ENCODE results near the gene BBLN.
A peak's percentile ranks its signal among the peaks of the same experiment; 100 is the strongest.

BBLN gene

DNA sequence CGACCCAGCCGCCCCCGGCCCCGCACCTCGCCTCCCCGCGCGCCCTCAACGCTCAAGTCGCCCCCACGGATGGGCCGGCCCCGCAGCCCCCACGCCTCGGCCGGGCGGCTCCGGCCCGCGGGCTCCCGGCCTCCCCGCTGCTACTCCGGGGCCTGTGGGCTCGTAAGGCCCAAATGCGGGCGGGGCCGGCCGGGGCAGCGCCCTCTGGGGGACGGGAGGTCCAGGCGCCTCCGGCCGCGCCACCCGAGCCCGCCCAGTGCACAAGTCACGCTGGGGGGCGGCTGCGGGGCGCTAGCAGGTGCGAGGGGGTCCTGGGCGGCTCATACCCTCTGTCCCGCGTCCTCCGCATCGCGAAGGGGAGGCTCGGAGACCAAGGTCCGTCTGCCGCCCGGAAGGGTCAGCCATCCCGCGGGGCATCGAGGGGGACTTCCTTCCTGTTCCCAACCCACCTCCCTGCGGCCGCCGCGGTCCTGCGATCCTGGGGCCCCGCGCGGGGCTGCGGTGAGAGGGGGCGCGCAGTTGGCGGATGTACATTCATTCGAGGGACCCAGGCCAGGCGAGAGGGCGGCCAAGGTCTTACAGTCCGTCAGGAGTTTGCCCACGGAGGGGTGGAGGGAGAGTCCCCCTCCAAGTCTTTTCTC, 31.5 kb downstream of the BBLN start, which contains the start of gene CIZ1:
CIZ1 (minus strand) TSS at position 167 of the 641 bp plus-strand sequence. CDS start 715 bp downstream, outside the sequence.
- Histone ChIP-seq H3K9me3 (ENCODE audit: control insufficient read depth, low read length) (no peaks in the 10 kb centered on the region), H3K4me3 (ENCODE audit: insufficient read depth, low read depth, low read length) (peak within 1 kb of the TSS; percentile 91), H3K36me3 (ENCODE audit: control insufficient read depth, insufficient read depth, low read length) (peaks cover 17% of the 10 kb centered on the region), H3K27ac (ENCODE audit: insufficient read depth, low read depth, low read length, poor library complexity, severe bottlenecking) (no peak within 1 kb of the TSS), H3K27me3 (ENCODE audit: control insufficient read depth, insufficient read depth, low read length, poor library complexity, severe bottlenecking) (no peaks in the 10 kb centered on the region), H3K4me1 (ENCODE audit: control insufficient read depth, insufficient read depth, low read length) (peaks cover 7% of the 10 kb centered on the region)
- 0% methylated on average over 71 of the region's 71 CpGs for WGBS, 2 experiments

DNA sequence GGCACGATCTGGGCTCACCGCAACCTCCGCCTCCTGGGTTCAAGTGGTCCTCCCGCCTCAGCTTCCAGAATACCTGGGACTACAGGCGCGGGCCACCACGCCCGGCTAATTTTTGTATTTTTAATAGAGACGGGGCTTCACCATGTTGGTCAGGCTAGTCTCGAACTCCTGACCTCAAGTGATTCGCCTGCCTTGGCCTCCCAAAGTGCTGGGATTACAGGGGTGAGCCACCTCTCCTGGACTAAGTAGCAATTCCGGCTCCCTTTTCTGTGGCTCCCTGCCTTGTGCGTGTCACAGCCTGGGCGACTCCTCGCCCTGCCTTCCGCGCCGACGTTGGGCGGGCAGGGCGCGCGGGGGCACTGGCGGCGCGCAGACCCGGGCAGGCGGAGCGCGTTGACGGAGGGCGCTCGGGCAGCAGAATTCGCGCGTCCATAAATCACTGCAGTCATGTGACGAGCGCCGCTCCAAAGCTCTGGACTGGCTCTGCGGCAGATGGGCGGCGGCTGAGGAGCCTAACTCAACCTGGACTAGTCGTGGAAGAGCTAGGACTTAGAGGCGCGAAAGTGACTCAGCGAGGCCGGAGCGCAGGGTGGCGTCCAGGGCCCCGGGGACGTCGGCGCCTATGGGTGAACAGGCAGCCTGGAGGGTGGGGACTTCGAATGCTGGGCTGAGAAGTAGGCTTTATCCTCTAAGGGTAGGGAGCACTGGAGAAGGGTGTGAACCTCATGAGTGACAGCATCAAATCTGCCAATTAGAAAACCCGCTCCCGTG, 32.7 kb downstream of the BBLN start:
- Histone ChIP-seq H3K4me3 (ENCODE audit: insufficient read depth, low read depth, low read length) (no peak overlapping the region), H3K4me1 (ENCODE audit: control insufficient read depth, insufficient read depth, low read length) (peaks cover 7% of the 10 kb centered on the region), H3K9me3 (ENCODE audit: control insufficient read depth, low read length) (no peaks in the 10 kb centered on the region), H3K36me3 (ENCODE audit: control insufficient read depth, insufficient read depth, low read length) (peaks cover 13% of the 10 kb centered on the region), H3K27me3 (ENCODE audit: control insufficient read depth, insufficient read depth, low read length, poor library complexity, severe bottlenecking) (no peaks in the 10 kb centered on the region), H3K27ac (ENCODE audit: insufficient read depth, low read depth, low read length, poor library complexity, severe bottlenecking) (no peak overlapping the region)
- 90 to 93% methylated on average over 56 of the region's 56 CpGs for WGBS, 2 experiments

DNA sequence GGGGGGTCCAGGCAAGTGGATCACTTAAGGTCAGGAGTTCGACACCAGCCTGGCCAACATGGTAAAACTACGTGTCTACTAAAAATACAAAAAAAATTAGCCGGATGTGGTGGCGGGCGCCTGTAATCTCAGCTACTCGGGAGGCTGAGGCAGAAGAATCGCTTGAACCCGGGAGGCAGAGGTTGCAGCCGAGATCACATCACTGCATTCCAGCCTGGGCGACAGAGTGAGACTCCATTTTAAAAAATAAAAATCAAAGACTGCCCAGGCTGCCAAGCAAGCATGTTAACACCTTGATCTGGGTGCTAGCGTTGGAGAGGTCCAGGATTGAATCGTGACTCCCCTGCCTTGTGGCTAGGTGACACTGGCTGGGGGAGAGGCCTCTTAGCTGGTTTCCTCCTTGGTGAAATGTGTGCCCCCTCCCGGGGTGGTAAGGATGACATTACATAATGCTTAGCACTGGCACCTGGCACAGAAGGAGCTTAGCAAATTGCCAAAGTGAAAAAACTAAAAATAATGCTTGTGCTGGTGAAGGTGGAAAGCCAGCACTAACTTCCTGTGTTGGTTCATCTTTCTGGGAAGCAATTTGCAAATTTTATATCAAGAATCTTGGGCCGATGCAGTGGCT, 33.5 kb downstream of the BBLN start:
- Histone ChIP-seq H3K27ac (ENCODE audit: insufficient read depth, low read depth, low read length, poor library complexity, severe bottlenecking) (no peak overlapping the region), H3K4me3 (ENCODE audit: insufficient read depth, low read depth, low read length) (no peak overlapping the region), H3K9me3 (ENCODE audit: control insufficient read depth, low read length) (no peaks in the 10 kb centered on the region), H3K36me3 (ENCODE audit: control insufficient read depth, insufficient read depth, low read length) (peaks cover 7% of the 10 kb centered on the region), H3K27me3 (ENCODE audit: control insufficient read depth, insufficient read depth, low read length, poor library complexity, severe bottlenecking) (no peaks in the 10 kb centered on the region), H3K4me1 (ENCODE audit: control insufficient read depth, insufficient read depth, low read length) (peaks cover 7% of the 10 kb centered on the region)
- 93 to 95% methylated on average over 14 of the region's 14 CpGs for WGBS, 2 experiments

DNA sequence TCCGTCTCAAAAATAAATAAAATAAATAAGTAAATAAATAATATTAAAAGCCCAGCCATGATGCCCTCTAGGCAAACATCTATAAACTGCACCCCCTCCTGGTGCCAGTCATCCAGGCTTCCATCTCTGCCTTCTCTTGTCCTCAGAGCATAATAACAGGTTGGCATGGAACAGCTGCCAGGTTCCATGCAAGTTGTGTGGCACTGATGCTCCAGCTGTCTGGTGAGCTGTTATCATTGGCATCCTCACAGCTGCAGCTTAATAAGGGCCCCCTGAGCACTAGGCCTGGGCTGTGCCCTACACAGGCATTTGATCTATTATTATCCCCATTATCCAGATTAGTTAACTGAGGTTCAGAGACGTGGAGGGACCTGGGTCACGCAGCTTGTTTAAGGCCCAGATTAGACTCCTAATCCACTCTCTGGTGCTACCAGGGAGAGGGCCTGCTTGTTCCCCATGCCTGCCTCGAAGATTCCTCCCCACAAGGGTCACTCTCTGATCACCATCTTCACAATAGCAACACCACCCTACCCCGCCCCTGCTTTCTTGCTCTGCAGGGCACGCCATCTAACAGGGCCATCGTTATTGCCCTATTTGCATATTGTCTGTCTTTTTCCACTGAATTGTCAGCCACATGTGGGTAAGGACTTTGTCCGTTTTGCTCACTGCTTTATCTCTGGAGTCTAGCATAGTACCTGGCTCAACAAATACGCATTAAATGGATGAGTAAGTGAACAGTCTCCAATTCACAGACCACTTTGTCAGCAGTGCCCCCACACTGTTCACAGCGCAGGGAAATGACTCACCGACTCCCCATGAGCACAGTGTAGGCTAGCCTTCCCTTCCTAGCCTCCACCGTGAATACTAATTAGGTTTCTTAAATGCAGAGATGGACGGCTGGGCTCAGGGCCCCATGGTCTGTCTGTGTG, 41.6 kb downstream of the BBLN start:
- 76 to 77% methylated on average over 12 of the region's 13 CpGs for WGBS, 2 experiments
- Histone ChIP-seq H3K27me3 (ENCODE audit: control insufficient read depth, insufficient read depth, low read length, poor library complexity, severe bottlenecking) (no peaks in the 10 kb centered on the region), H3K9me3 (ENCODE audit: control insufficient read depth, low read length) (no peaks in the 10 kb centered on the region), H3K27ac (ENCODE audit: insufficient read depth, low read depth, low read length, poor library complexity, severe bottlenecking) (no peak overlapping the region), H3K36me3 (ENCODE audit: control insufficient read depth, insufficient read depth, low read length) (no peaks in the 10 kb centered on the region), H3K4me3 (ENCODE audit: insufficient read depth, low read depth, low read length) (no peak overlapping the region), H3K4me1 (ENCODE audit: control insufficient read depth, insufficient read depth, low read length) (peaks cover 5% of the 10 kb centered on the region)

DNA sequence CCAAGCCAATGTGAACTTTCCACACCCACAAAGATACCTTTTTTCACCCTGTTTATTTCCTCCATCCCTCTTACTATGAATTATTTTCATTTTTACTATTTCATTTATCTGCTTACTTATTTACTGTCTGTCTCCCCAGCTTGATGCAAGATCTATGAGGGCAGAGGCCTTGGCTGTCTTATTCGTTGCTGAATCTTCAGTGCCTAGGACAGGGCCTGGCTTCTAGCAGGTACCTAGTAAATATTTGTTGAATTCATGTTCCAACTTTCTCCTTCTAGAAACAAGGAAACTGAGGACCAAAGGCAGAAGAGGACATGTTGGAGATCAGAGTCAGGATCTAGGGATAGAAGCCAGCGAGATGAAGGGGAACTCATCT, 42.6 kb downstream of the BBLN start:
- H3K4me1 ChIP-seq (ENCODE audit: control insufficient read depth, insufficient read depth, low read length) = peaks cover 5% of the 10 kb centered on the region
- H3K9me3 ChIP-seq (ENCODE audit: control insufficient read depth, low read length) = no peaks in the 10 kb centered on the region
- H3K27me3 ChIP-seq (ENCODE audit: control insufficient read depth, insufficient read depth, low read length, poor library complexity, severe bottlenecking) = no peaks in the 10 kb centered on the region
- no peak overlapping the region for H3K4me3 ChIP-seq (ENCODE audit: insufficient read depth, low read depth, low read length)
- WGBS, 2 experiments = 55 to 56% methylated on average over 2 of the region's 2 CpGs
- no peaks in the 10 kb centered on the region for H3K36me3 ChIP-seq (ENCODE audit: control insufficient read depth, insufficient read depth, low read length)
- no peak overlapping the region for H3K27ac ChIP-seq (ENCODE audit: insufficient read depth, low read depth, low read length, poor library complexity, severe bottlenecking)

DNA sequence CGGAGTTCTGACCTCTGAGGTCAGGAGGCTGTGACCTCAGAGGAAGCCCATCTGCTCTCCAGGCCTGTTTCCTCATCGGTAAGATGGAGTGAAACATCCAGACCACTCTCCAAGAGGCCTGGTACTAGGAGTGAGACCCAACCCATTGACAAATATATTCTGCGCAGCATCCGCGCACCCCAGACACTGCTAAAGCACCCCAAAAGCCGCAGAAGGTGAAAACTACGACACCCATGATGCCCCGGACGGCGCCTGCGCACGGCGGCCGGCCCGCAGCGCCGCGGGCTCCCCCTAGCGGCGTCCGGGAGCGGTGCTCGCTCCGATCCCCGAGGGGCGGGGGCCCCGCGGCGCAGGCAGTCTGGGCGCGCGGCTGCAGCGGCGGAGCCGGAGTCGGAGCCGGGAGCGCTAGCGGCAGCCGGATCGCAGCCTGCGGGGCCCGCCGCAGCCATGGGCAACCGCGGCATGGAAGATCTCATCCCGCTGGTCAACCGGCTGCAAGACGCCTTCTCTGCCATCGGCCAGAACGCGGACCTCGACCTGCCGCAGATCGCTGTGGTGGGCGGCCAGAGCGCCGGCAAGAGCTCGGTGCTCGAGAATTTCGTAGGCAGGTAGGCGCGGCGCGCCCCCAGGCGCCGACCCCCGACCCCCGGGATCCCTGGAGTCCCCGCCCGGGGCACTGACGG, 43.1 kb downstream of the BBLN start, which contains the start of gene DNM1:
DNM1 (plus strand) TSS at position 356 of the 683 bp plus-strand sequence; CDS start at position 448, 92 bp downstream.
- Histone ChIP-seq H3K27ac (ENCODE audit: insufficient read depth, low read depth, low read length, poor library complexity, severe bottlenecking) (peak within 1 kb of the TSS; percentile 56), H3K27me3 (ENCODE audit: control insufficient read depth, insufficient read depth, low read length, poor library complexity, severe bottlenecking) (no peaks in the 10 kb centered on the region), H3K4me1 (ENCODE audit: control insufficient read depth, insufficient read depth, low read length) (peaks cover 5% of the 10 kb centered on the region), H3K9me3 (ENCODE audit: control insufficient read depth, low read length) (no peaks in the 10 kb centered on the region), H3K4me3 (ENCODE audit: insufficient read depth, low read depth, low read length) (peak within 1 kb of the TSS; percentile 56), H3K36me3 (ENCODE audit: control insufficient read depth, insufficient read depth, low read length) (no peaks in the 10 kb centered on the region)
- WGBS, 2 experiments = 1% methylated on average over 72 of the region's 72 CpGs

DNA sequence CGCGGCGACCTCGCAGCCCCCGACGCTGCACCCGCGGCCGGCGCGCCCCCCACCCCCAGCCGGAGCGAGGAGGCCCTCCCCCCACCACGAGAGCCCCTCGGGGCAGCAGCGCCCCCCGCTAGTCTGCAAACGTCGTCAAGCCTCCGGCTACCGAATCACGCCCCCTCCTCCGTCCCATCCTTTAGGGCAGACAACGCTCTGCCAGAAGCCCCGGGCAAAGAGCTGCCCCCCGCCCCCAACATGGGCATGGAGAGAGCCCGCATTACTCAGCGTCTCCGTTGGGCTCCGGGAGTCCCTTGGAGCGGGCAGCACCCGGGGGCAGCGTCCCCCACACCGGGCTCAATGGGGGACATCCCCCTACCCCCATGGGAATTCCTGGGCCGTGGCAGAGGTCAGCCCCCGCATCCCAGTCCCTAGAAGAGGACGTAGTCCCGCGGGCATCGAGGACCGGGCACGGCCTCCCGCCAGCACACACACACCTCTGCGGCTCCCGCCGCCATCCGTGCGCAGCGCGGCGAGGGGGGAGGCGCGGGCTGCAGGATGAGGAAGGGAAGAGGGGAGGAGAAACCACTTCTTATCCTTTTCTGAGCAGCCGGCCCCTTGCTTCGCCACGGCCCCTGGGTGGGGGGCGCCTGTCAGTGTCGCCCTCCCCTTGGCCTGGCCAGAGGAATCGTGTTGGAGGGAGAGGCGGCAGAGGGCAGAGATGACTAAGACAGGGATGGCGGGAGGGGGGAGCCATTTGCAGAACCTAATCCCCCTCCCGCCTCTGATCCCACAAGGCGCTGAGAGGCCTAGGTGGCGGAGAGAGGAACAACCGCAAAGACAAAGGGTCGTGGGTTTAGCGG, 43.9 kb downstream of the BBLN start:
- WGBS, 2 experiments = 0% methylated on average over 64 to 67 of the region's 67 CpGs
- Histone ChIP-seq H3K4me3 (ENCODE audit: insufficient read depth, low read depth, low read length) (peak overlapping the region; percentile 56), H3K9me3 (ENCODE audit: control insufficient read depth, low read length) (no peaks in the 10 kb centered on the region), H3K36me3 (ENCODE audit: control insufficient read depth, insufficient read depth, low read length) (no peaks in the 10 kb centered on the region), H3K4me1 (ENCODE audit: control insufficient read depth, insufficient read depth, low read length) (peaks cover 5% of the 10 kb centered on the region), H3K27me3 (ENCODE audit: control insufficient read depth, insufficient read depth, low read length, poor library complexity, severe bottlenecking) (no peaks in the 10 kb centered on the region), H3K27ac (ENCODE audit: insufficient read depth, low read depth, low read length, poor library complexity, severe bottlenecking) (no peak overlapping the region)

DNA sequence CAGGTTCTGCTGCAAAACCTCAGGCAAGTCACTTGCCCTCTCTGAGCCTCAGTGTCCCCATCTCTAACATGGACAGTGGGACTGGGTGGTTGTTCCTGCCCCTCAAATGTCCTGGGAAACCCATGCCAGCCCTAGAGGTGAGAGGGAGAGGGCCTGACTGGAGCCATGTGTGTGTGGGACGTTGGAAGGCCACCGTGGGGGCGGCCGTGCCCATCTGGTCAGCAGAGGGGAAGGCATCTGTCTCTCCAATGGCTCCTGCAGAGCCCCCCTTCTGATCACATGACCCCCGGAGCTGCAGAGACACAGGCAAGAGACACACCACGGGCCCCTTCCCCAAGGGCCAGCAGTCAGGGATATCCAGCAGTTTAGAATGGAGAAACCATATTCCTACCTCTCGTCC, 44.8 kb downstream of the BBLN start:
- Histone ChIP-seq H3K27me3 (ENCODE audit: control insufficient read depth, insufficient read depth, low read length, poor library complexity, severe bottlenecking) (no peaks in the 10 kb centered on the region), H3K4me3 (ENCODE audit: insufficient read depth, low read depth, low read length) (peak overlapping the region; percentile 56), H3K9me3 (ENCODE audit: control insufficient read depth, low read length) (no peaks in the 10 kb centered on the region), H3K4me1 (ENCODE audit: control insufficient read depth, insufficient read depth, low read length) (peaks cover 5% of the 10 kb centered on the region), H3K27ac (ENCODE audit: insufficient read depth, low read depth, low read length, poor library complexity, severe bottlenecking) (no peak overlapping the region), H3K36me3 (ENCODE audit: control insufficient read depth, insufficient read depth, low read length) (no peaks in the 10 kb centered on the region)
- WGBS, 2 experiments = 80 to 84% methylated on average over 7 of the region's 7 CpGs

All from ectodermal cell (in vitro differentiated cells).